Lower leg skin (tissue), 4 donors: ENCODE results near the gene DYRK4. TPM values are rescaled to one million over a fixed set of nuclear protein-coding genes. Genes with fewer than 3 reads are reported as not detected.

Experiments used
- DNase-seq, 2 donors: peaks; one replicate each; pipeline ENCODE4 v3.0.0-alpha.2; 2019; ENCODE audit warnings: low spot score in 2 of 2
- H3K4me3 ChIP-seq: fragments of 200-600 bp; sonication (generic); 2 replicates; pipeline ENCODE4 v1.5.1; 2017; ENCODE audit warnings: mild to moderate bottlenecking, low read depth; ENCODE audit not compliant: poor library complexity, severe bottlenecking
- POLR2A ChIP-seq, 2 donors: fragments of 450-650 bp; IDR thresholded peaks; one replicate each; pipeline ENCODE4 v1.6.1; 2016 to 2017; ENCODE audit warnings: antibody characterized with exemption in 2 of 2, mild to moderate bottlenecking in 1 of 2, moderate library complexity in 1 of 2
- WGBS, 2 donors: methylation state at CpG; one replicate each; pipeline ENCODE4 v1.1.5; 2018; 5-methylcytosine and 5-hydroxymethylcytosine counted together
- intact Hi-C: fragments of 100-400 bp; cut with DNase I; formaldehyde crosslinking; loops from one replicate; pipeline ENCODE4 v1.15.0; 2023; ENCODE audit warnings: low total_unique reads
- total RNA-seq, 4 donors: library from RNA; depleted of rRNA; stranded (reverse); fragments of >200 nt; gene quantifications; one replicate each; pipeline ENCODE4 v1.1.0, GENCODE V29; 2016
- TF ChIP-seq, protein P1 (sequence below), 3 donors: fragments of 450-650 bp; IDR thresholded peaks; one replicate each; pipeline ENCODE4 v1.5.1; 2016; ENCODE audit warnings: antibody characterized with exemption in 3 of 3, mild to moderate bottlenecking in 3 of 3, moderate library complexity in 2 of 3

The DYRK4 gene
- total RNA-seq, 4 donors from 2014 or later, result 15.5 to 30.5 (median 22.1) TPM

DNA sequence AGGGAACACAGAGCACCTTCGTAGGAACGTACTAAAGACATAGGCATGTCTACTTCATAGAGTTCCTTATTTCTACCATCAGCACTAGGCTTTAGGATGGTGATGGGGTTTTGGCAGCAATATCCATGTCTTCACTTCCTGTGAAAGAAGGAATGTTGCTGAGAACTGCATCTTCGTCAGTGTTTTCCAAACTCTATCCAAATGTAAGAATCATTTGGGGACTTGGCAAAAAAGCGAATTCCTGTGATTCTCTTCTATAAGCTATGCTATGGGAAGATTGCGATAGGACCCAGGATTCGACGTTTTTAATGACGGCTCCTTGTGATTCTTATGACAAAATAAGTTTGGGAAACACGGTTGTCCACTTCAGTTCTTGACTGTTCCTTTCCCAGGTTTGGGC lies 47.1 kb downstream of the DYRK4 start:
- DNase-seq, result no peak
- WGBS, 2 donors, result 91 to 94% methylated on average over 9 of the region's 9 CpGs
- no peak for TF ChIP-seq POLR2A (IDR thresholded peaks at IDR 0.05)
- TF ChIP-seq, protein P1, sequence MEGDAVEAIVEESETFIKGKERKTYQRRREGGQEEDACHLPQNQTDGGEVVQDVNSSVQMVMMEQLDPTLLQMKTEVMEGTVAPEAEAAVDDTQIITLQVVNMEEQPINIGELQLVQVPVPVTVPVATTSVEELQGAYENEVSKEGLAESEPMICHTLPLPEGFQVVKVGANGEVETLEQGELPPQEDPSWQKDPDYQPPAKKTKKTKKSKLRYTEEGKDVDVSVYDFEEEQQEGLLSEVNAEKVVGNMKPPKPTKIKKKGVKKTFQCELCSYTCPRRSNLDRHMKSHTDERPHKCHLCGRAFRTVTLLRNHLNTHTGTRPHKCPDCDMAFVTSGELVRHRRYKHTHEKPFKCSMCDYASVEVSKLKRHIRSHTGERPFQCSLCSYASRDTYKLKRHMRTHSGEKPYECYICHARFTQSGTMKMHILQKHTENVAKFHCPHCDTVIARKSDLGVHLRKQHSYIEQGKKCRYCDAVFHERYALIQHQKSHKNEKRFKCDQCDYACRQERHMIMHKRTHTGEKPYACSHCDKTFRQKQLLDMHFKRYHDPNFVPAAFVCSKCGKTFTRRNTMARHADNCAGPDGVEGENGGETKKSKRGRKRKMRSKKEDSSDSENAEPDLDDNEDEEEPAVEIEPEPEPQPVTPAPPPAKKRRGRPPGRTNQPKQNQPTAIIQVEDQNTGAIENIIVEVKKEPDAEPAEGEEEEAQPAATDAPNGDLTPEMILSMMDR (IDR thresholded peaks at IDR 0.05), result no peak
- H3K4me3 ChIP-seq, result no peak overlapping the region
- intact Hi-C loops, result no loop called here

DNA sequence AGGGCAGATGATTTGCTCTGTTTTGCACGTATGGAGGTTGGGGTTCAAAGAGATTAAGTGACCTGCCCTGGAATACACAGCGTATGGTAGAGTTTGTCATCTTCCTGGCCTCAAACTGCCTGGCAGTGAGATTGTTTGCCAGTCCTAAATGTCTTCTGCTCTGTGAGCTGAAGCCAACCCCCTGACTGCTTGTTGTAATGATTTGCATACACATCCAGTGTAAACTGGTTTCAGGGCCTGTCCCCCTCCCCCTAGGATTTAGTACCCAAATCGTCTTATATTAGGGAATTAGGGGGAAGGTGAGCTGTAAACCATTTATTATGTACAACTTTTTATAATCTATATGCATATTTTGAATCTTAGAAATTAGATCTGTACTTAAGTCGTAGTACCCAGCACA lies 48.5 kb downstream of the DYRK4 start:
- no peak for DNase-seq
- WGBS, 2 donors, result 76 to 87% methylated on average over 4 of the region's 4 CpGs
- H3K4me3 ChIP-seq, result no peak overlapping the region
- no peak for TF ChIP-seq POLR2A (IDR thresholded peaks at IDR 0.05)
- TF ChIP-seq, protein P1 (IDR thresholded peaks at IDR 0.05), result no peak
- intact Hi-C loops, result no loop called here

DNA sequence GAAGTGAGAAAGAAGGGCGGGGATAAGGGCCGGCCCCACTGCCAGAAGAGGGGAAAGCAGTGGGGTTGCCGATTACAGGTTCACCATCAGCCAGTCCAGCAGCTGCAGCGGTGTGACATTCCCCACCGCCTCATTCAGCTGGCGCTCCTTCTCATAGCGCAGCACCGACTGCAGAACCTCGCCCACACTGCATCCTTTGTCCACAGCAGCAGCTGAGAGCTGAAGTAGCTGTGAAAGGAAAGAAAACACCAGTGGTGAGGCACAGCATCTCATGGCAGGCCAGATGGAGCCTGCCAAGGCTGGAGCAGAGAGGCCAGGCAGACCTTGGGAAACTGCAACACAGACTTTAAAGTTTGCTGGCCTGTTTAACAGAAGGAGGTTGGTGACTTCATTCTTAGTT lies 53.7 kb downstream of the DYRK4 start:
- no peak for TF ChIP-seq POLR2A (IDR thresholded peaks at IDR 0.05)
- TF ChIP-seq, protein P1 (IDR thresholded peaks at IDR 0.05), result no peak
- no peak for DNase-seq
- WGBS, 2 donors, result 90 to 92% methylated on average over 9 of the region's 9 CpGs
- intact Hi-C loops, result no loop called here
- no peak overlapping the region for H3K4me3 ChIP-seq

DNA sequence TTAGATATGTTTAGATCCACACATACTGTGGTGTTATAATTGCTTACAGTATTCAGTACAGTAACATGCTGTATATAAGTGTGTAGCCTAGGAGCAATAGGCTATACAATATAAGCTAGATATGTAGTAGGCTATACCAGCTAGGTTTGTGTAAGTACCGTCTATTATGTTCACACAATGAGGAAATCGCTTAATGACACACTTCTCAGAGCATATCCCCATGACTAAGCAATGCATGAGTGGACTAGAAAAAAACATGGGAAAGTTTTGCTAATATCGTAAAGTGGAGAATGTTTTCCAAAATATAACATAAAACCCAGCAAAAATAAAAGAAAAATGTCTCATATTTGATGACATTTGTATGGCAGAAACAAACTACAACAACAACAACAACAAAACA lies 59.5 kb downstream of the DYRK4 start:
- intact Hi-C loops, result no loop called here
- no peak for DNase-seq
- no peak overlapping the region for H3K4me3 ChIP-seq
- no peak for TF ChIP-seq POLR2A (IDR thresholded peaks at IDR 0.05)
- WGBS, 2 donors, result 89 to 92% methylated on average over 3 of the region's 3 CpGs

DNA sequence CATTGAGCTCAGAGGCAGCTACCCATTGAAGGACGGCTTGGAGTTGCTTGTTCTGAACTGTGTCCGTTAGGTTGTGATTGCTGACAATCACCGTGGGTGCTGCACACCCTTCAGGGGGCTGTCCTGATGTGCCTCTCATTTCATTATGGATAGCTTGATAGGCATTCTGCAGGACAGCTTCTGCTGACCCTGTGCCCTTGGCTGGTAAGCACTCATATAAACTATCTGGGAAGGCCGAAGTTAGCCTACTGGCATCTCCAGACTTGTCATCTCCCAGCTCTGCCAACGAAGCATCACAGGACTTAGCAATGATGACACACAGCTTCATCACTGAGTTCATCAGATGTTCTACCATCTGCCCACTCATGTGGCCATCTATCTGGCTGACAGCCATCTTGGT lies 64.5 kb downstream of the DYRK4 start:
- WGBS, 2 donors, result 81 to 92% methylated on average over 5 of the region's 5 CpGs
- intact Hi-C loops, result no loop called here
- TF ChIP-seq POLR2A (IDR thresholded peaks at IDR 0.05), result no peak
- TF ChIP-seq, protein P1 (IDR thresholded peaks at IDR 0.05), result no peak
- no peak overlapping the region for H3K4me3 ChIP-seq
- no peak for DNase-seq

DNA sequence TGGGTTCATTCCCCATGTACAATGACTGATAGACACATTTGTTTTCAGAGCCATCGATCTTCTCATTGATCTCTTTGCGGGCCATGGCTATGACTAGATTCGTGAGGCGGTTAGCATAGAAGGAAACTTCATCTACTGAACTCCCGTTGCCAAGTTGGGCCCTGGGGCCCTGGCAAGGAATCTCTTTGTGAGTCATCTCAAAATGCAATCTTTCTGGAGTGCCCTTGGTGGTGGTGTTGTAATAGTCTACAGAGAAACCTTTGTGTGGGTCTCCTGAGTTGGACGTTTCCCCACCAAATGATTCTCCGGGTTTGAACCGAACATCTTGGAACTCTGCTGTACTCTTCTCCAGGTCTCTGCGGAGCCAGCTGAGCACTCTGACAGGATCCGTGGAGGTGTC lies 66.4 kb downstream of the DYRK4 start:
- no peak for TF ChIP-seq POLR2A (IDR thresholded peaks at IDR 0.05)
- TF ChIP-seq, protein P1 (IDR thresholded peaks at IDR 0.05), result no peak
- DNase-seq, result no peak
- H3K4me3 ChIP-seq, result no peak overlapping the region
- 69% methylated on average over 10 of the region's 10 CpGs for WGBS, 2 donors
- intact Hi-C loops, result no loop called here
